COLO829 (cell line): Measurements from ENCODE around the gene PI4K2B.
A peak's percentile ranks its signal among the peaks of the same experiment; 100 is the strongest.
"Not testable (repeated sequence)": the region's sequence is repeated elsewhere in the genome, so short reads cannot be mapped to it uniquely, and the experiment has no call there.

ENCODE experiments used
- DNase-seq: peaks from one replicate; pipeline ENCODE4 v3.0.0; 2012; ENCODE audit warnings: low spot score

The PI4K2B gene

GRCh38 chr4:25306518-25307057, 72.8 kb downstream of the PI4K2B start:
- no peak for DNase-seq

- peak; percentile 14 for DNase-seq
Measured at GRCh38 chr4:25307596-25307995, 73.8 kb downstream of the PI4K2B start.

GRCh38 chr4:25308306-25308705, 74.5 kb downstream of the PI4K2B start:
- no peak for DNase-seq

- no peak for DNase-seq
Measured at GRCh38 chr4:25308761-25309160, 74.9 kb downstream of the PI4K2B start.

GRCh38 chr4:25310066-25310802, 76.4 kb downstream of the PI4K2B start:
- no peak for DNase-seq

- no peak for DNase-seq
Measured at GRCh38 chr4:25310803-25311166, 77.0 kb downstream of the PI4K2B start.

GRCh38 chr4:25312496-25313200, 78.8 kb downstream of the PI4K2B start, which contains the start of gene ZCCHC4:
TSS of gene ZCCHC4 (plus strand) at chr4:25312774. CDS start at chr4:25312810, 36 bp downstream.
- peak; percentile 73 for DNase-seq

- no peak for DNase-seq
Measured at GRCh38 chr4:25313201-25313895, 79.5 kb downstream of the PI4K2B start.

GRCh38 chr4:25320336-25320735, 86.5 kb downstream of the PI4K2B start:
- DNase-seq = no peak

- DNase-seq = peak; percentile 36
Measured at GRCh38 chr4:25320773-25321172, 86.9 kb downstream of the PI4K2B start.

- DNase-seq = no peak
Measured at GRCh38 chr4:25321703-25322102, 87.9 kb downstream of the PI4K2B start.

GRCh38 chr4:25328463-25328862, 94.6 kb downstream of the PI4K2B start:
- DNase-seq = not testable (repeated sequence)
